HEK293T (cell line): ENCODE data around the gene SIGLEC1.

Experiments
- CTCF ChIA-PET: fragments of 350-600 bp; formaldehyde crosslinking; extraction: SDS; loops from one replicate; lab custom pipeline; 2021; ENCODE audit warnings: antibody characterized with exemption, inconsistent platforms; lab: Yijun Ruan, JAX
- POLR2A ChIA-PET: fragments of 350-600 bp; formaldehyde crosslinking; extraction: SDS; loops from one replicate; lab custom pipeline; 2020; ENCODE audit warnings: antibody characterized with exemption, inconsistent platforms; lab: Yijun Ruan, JAX
- DNase-seq: peaks from one replicate; pipeline ENCODE4 v3.0.0; 2012; ENCODE audit warnings: mixed read lengths; ENCODE audit errors: extremely low spot score
- ARNT ChIP-seq: fragments of 450-650 bp; IDR thresholded peaks from 2 replicates; pipeline ENCODE4 v1.6.1; 2017; ENCODE audit warnings: mild to moderate bottlenecking
- BHLHE40 ChIP-seq: fragments of 450-650 bp; IDR thresholded peaks from 2 replicates; pipeline ENCODE4 v1.6.1; 2016; ENCODE audit warnings: mild to moderate bottlenecking, moderate library complexity, borderline replicate concordance
- CTBP1 ChIP-seq: fragments of 450-650 bp; IDR thresholded peaks from 2 replicates; pipeline ENCODE4 v1.6.1; 2016; ENCODE audit warnings: borderline replicate concordance
- ELF4 ChIP-seq: fragments of 450-650 bp; IDR thresholded peaks from 2 replicates; pipeline ENCODE4 v1.6.1; 2017; ENCODE audit warnings: antibody characterized with exemption
- FOXA1 ChIP-seq: fragments of 450-650 bp; IDR thresholded peaks from 2 replicates; pipeline ENCODE4 v1.6.1; 2016; ENCODE audit warnings: mild to moderate bottlenecking
- FOXK2 ChIP-seq: fragments of 450-650 bp; IDR thresholded peaks from 2 replicates; pipeline ENCODE4 v1.6.1; 2016; ENCODE audit warnings: mild to moderate bottlenecking
- FOXM1 ChIP-seq: fragments of 450-650 bp; IDR thresholded peaks from 2 replicates; pipeline ENCODE4 v1.6.1; 2017; ENCODE audit warnings: mild to moderate bottlenecking, borderline replicate concordance
- HDGF ChIP-seq: fragments of 450-650 bp; IDR thresholded peaks from 2 replicates; pipeline ENCODE4 v1.6.1; 2017; ENCODE audit warnings: antibody characterized with exemption, borderline replicate concordance
- L3MBTL2 ChIP-seq: fragments of 450-650 bp; conservative IDR thresholded peaks from 2 replicates; pipeline ENCODE4 v1.6.1; 2016; ENCODE audit warnings: mild to moderate bottlenecking
- LEF1 ChIP-seq: fragments of 450-650 bp; IDR thresholded peaks from 2 replicates; pipeline ENCODE4 v1.6.1; 2017; ENCODE audit warnings: mild to moderate bottlenecking, borderline replicate concordance
- NFRKB ChIP-seq: fragments of 450-650 bp; IDR thresholded peaks from 2 replicates; pipeline ENCODE4 v1.6.1; 2016; ENCODE audit warnings: mild to moderate bottlenecking, moderate library complexity
- PKNOX1 ChIP-seq: fragments of 450-650 bp; IDR thresholded peaks from 2 replicates; pipeline ENCODE4 v1.6.1; 2016
- SP1 ChIP-seq: fragments of 450-650 bp; IDR thresholded peaks from 2 replicates; pipeline ENCODE4 v1.6.1; 2017
- SUZ12 ChIP-seq: fragments of 450-650 bp; IDR thresholded peaks from 2 replicates; pipeline ENCODE4 v1.6.1; 2016; ENCODE audit warnings: mild to moderate bottlenecking
- TARDBP ChIP-seq: fragments of 450-650 bp; IDR thresholded peaks from 2 replicates; pipeline ENCODE4 v1.6.1; 2016
- ZNF384 ChIP-seq: fragments of 450-650 bp; IDR thresholded peaks from 2 replicates; pipeline ENCODE4 v1.6.1; 2016

SIGLEC1 gene

GRCh38 chr20:3671986-3672546, 40.3 kb downstream of the SIGLEC1 start:
- no peak for DNase-seq
- ChIA-PET CTCF (no interaction called here), POLR2A (no interaction called here)

GRCh38 chr20:3670945-3671344, 41.5 kb downstream of the SIGLEC1 start:
- ChIA-PET CTCF (interaction anchor here (0.6 kb wide), 1 partner anchor 12 kb away, joined by 5 read pairs; no protein-coding TSS in a partner anchor), POLR2A (no interaction called here)
- DNase-seq = no peak
- TF ChIP-seq CTBP1 = no peak
- no peak for TF ChIP-seq FOXM1
- no peak for TF ChIP-seq FOXK2
- TF ChIP-seq HDGF = no peak
- no peak for TF ChIP-seq L3MBTL2
- TF ChIP-seq LEF1 = no peak
- TF ChIP-seq SUZ12 = no peak
- TF ChIP-seq FOXA1 = no peak
- no peak for TF ChIP-seq ELF4
- no peak for TF ChIP-seq TARDBP
- TF ChIP-seq PKNOX1 = no peak
- no peak for TF ChIP-seq SP1
- no peak for TF ChIP-seq BHLHE40
- no peak for TF ChIP-seq ZNF384
- no peak for TF ChIP-seq ARNT
- no peak for TF ChIP-seq NFRKB

More at GRCh38 chr20:3671986-3672546, 40.3 kb downstream of the SIGLEC1 start:
- no peak for TF ChIP-seq ELF4
- no peak for TF ChIP-seq LEF1
- no peak for TF ChIP-seq HDGF
- no peak for TF ChIP-seq SP1
- no peak for TF ChIP-seq ZNF384
- TF ChIP-seq FOXK2 = no peak
- TF ChIP-seq FOXM1 = no peak
- TF ChIP-seq FOXA1 = no peak
- TF ChIP-seq BHLHE40 = no peak
- no peak for TF ChIP-seq CTBP1
- no peak for TF ChIP-seq SUZ12
- no peak for TF ChIP-seq L3MBTL2
- TF ChIP-seq ARNT = no peak
- no peak for TF ChIP-seq NFRKB
- TF ChIP-seq TARDBP = no peak
- TF ChIP-seq PKNOX1 = no peak

- TF ChIP-seq SP1 (no peak), FOXK2 (no peak), ZNF384 (no peak), FOXA1 (no peak), BHLHE40 (no peak), LEF1 (no peak), ELF4 (no peak), SUZ12 (no peak), CTBP1 (no peak), TARDBP (no peak), NFRKB (no peak), ARNT (no peak), HDGF (no peak), FOXM1 (no peak), PKNOX1 (no peak), L3MBTL2 (no peak)
- ChIA-PET CTCF (no interaction called here), POLR2A (no interaction called here)
- no peak for DNase-seq
Observed at GRCh38 chr20:3670511-3670910, 41.9 kb downstream of the SIGLEC1 start.

- TF ChIP-seq TARDBP = no peak
- no peak for TF ChIP-seq ARNT
- TF ChIP-seq CTBP1 = no peak
- ChIA-PET POLR2A (no interaction called here), CTCF (no interaction called here)
- DNase-seq = no peak
Observed at GRCh38 chr20:3669710-3670367, 42.6 kb downstream of the SIGLEC1 start.

- DNase-seq = no peak
- CTCF ChIA-PET = interaction anchor here (2.5 kb wide), 1 partner anchor 10 kb away, joined by 10 read pairs; no protein-coding TSS in a partner anchor
- TF ChIP-seq ARNT = no peak
- TF ChIP-seq HDGF = no peak
- no peak for TF ChIP-seq L3MBTL2
- TF ChIP-seq SUZ12 = no peak
- TF ChIP-seq FOXA1 = no peak
- no peak for TF ChIP-seq SP1
- TF ChIP-seq FOXM1 = no peak
- no peak for TF ChIP-seq LEF1
- no peak for TF ChIP-seq CTBP1
- POLR2A ChIA-PET = no interaction called here
Observed at GRCh38 chr20:3667434-3668037, 44.9 kb downstream of the SIGLEC1 start.
